Measurements from ENCODE around the gene EIF2AK3.
"Not testable (repeated sequence)": the region's sequence is repeated elsewhere in the genome, so short reads cannot be mapped to it uniquely, and the experiment has no call there.

The EIF2AK3 gene

DNA sequence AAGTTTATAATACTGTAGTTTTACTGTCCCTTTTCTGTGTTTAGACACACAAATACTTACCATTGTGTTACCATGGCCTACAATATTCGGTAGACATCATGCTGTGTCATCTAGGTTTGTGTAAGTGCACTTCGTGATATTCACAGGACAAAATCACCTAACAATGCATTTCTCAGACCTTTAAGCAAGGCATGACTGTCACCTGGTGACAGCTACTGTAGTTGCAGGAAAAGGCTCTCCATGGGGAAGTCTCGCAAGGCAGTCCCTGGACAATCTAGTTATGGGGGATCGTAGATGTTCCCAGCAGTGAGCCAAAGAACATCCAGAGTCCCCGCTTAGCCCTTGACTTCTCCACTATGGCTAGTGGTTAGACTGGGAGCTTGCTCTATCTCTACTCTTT is 73.1 kb downstream of the EIF2AK3 start:
- TF ChIP-seq CTCF (IDR thresholded peaks at IDR 0.05; ENCODE audit: insufficient read depth, low read length, poor library complexity, severe bottlenecking), result no peak
- H3K27me3 ChIP-seq (replicated peaks; ENCODE audit: control insufficient read depth, insufficient read depth, low read length), result no peaks in the 10 kb centered on the region
- H3K4me3 ChIP-seq (replicated peaks; ENCODE audit: low read depth, low read length), result no peak overlapping the region
- H3K36me3 ChIP-seq (ENCODE audit: control insufficient read depth, insufficient read depth, low read length), result peaks cover 5% of the 10 kb centered on the region; the same call in 1 of the 2 replicates
- DNase-seq (ENCODE audit: extremely low read depth, insufficient read length), result no peak

GRCh38 chr2:88549616-88550292 is 77.5 kb downstream of the EIF2AK3 start:
- Histone ChIP-seq H3K27me3 (replicated peaks; ENCODE audit: control insufficient read depth, insufficient read depth, low read length) (no peaks in the 10 kb centered on the region), H3K36me3 (ENCODE audit: control insufficient read depth, insufficient read depth, low read length) (no peaks in the 10 kb centered on the region), H3K4me3 (replicated peaks; ENCODE audit: low read depth, low read length) (no peak overlapping the region)
- TF ChIP-seq CTCF (IDR thresholded peaks at IDR 0.05; ENCODE audit: insufficient read depth, low read length, poor library complexity, severe bottlenecking), result no peak
- DNase-seq (ENCODE audit: extremely low read depth, insufficient read length), result no peak

GRCh38 chr2:88546291-88546690 is 81.0 kb downstream of the EIF2AK3 start:
- H3K36me3 ChIP-seq (ENCODE audit: control insufficient read depth, insufficient read depth, low read length); H3K4me3 ChIP-seq (replicated peaks; ENCODE audit: low read depth, low read length); H3K27me3 ChIP-seq (replicated peaks; ENCODE audit: control insufficient read depth, insufficient read depth, low read length); DNase-seq (ENCODE audit: extremely low read depth, insufficient read length): not testable (repeated sequence)

GRCh38 chr2:88545118-88545517 is 82.1 kb downstream of the EIF2AK3 start:
- Histone ChIP-seq H3K36me3 (ENCODE audit: control insufficient read depth, insufficient read depth, low read length) (no peaks in the 10 kb centered on the region), H3K27me3 (replicated peaks; ENCODE audit: control insufficient read depth, insufficient read depth, low read length) (no peaks in the 10 kb centered on the region), H3K4me3 (replicated peaks; ENCODE audit: low read depth, low read length) (no peak overlapping the region)
- DNase-seq (ENCODE audit: extremely low read depth, insufficient read length), result no peak
- TF ChIP-seq CTCF (IDR thresholded peaks at IDR 0.05; ENCODE audit: insufficient read depth, low read length, poor library complexity, severe bottlenecking), result no peak

GRCh38 chr2:88543541-88544057 is 83.7 kb downstream of the EIF2AK3 start:
- no peaks in the 10 kb centered on the region for H3K27me3 ChIP-seq (replicated peaks; ENCODE audit: control insufficient read depth, insufficient read depth, low read length)
- no peak for TF ChIP-seq CTCF (IDR thresholded peaks at IDR 0.05; ENCODE audit: insufficient read depth, low read length, poor library complexity, severe bottlenecking)
- no peaks in the 10 kb centered on the region for H3K36me3 ChIP-seq (ENCODE audit: control insufficient read depth, insufficient read depth, low read length)
- no peak for DNase-seq (ENCODE audit: extremely low read depth, insufficient read length)
- H3K4me3 ChIP-seq (replicated peaks; ENCODE audit: low read depth, low read length), result no peak overlapping the region

GRCh38 chr2:88542668-88543067 is 84.6 kb downstream of the EIF2AK3 start:
- DNase-seq (ENCODE audit: extremely low read depth, insufficient read length), result no peak

More at GRCh38 chr2:88542668-88543067, 84.6 kb downstream of the EIF2AK3 start:
- Histone ChIP-seq H3K4me3 (replicated peaks; ENCODE audit: low read depth, low read length) (no peak overlapping the region), H3K27me3 (replicated peaks; ENCODE audit: control insufficient read depth, insufficient read depth, low read length) (no peaks in the 10 kb centered on the region), H3K36me3 (ENCODE audit: control insufficient read depth, insufficient read depth, low read length) (no peaks in the 10 kb centered on the region)
- no peak for TF ChIP-seq CTCF (IDR thresholded peaks at IDR 0.05; ENCODE audit: insufficient read depth, low read length, poor library complexity, severe bottlenecking)

Measured in GM06990 (cell line).